Measurements from ENCODE around the gene DIDO1. TPM values are rescaled to one million over a fixed set of nuclear protein-coding genes. Genes with fewer than 3 reads are reported as not detected.

The DIDO1 gene
- total RNA-seq, 1 experiment from 2014 or later, result 85.9 TPM

GRCh38 chr20:62969939-62970306 lies 43.6 kb upstream of the DIDO1 start:
- H3K79me2 ChIP-seq (ENCODE audit: insufficient read depth, low read length), result no peaks in the 10 kb centered on the region
- no peaks in the 10 kb centered on the region for H3K9me3 ChIP-seq (ENCODE audit: control insufficient read depth, low read depth, low read length)
- H3K18ac ChIP-seq (ENCODE audit: insufficient read length, low read depth, low read length), result no peak overlapping the region
- H4K8ac ChIP-seq (replicated peaks; ENCODE audit: insufficient read length, low read depth, low read length), result no peak overlapping the region
- no peak overlapping the region for H2BK20ac ChIP-seq (ENCODE audit: low read depth, low read length, poor library complexity, severe bottlenecking)
- no peak overlapping the region for H3T11ph ChIP-seq (ENCODE audit: low read length)
- Mint-ChIP-seq H3K27ac (no peak overlapping the region), H3K36me3 (ENCODE audit: insufficient read depth in 1 of 3, low read depth in 3 of 3) (peaks cover 0 to 4% (median 3%) of the 10 kb centered on the region in 3 experiments; a peak in 2 of 7 replicates), H3K4me3 (0 out of 5 replicates have a peak overlapping the region, but pooled peaks of 1 of the 2 experiments have one; percentile 32), H3K27me3 (ENCODE audit: low read depth) (peaks cover 39% of the 10 kb centered on the region), H3K4me1 (peaks cover 15 to 23% of the 10 kb centered on the region in 2 experiments), H3K9me3 (peaks cover 3% of the 10 kb centered on the region in 2 experiments; a peak in 2 of 5 replicates)
- H4K20me1 ChIP-seq (ENCODE audit: control insufficient read depth, insufficient read depth, insufficient read length), result no peaks in the 10 kb centered on the region
- H4K91ac ChIP-seq (ENCODE audit: insufficient read length, low read depth, low read length), result no peak overlapping the region
- no peak overlapping the region for H2BK5ac ChIP-seq (ENCODE audit: insufficient read length, low read length)
- peaks cover 7% of the 10 kb centered on the region; the same call in 1 of the 2 replicates for H3K27me3 ChIP-seq (ENCODE audit: insufficient read depth, low read length)
- WGBS (ENCODE audit: extremely low coverage, insufficient read length, low lambda C conversion rate), result no CpG with 5 or more reads among the region's 8 CpGs
- H3K4me2 ChIP-seq (ENCODE audit: insufficient read depth, insufficient read length, low read length), result no peak overlapping the region
- no peak overlapping the region for H2AK5ac ChIP-seq (ENCODE audit: insufficient read length, low read length)
- TF ChIP-seq CTCF (conservative IDR thresholded peaks at IDR 0.05), result no peak
- no peak overlapping the region for H2BK12ac ChIP-seq (ENCODE audit: insufficient read length, low read depth, low read length)
- H3K79me1 ChIP-seq (ENCODE audit: insufficient read depth, low read depth, low read length, poor library complexity, severe bottlenecking), result no peaks in the 10 kb centered on the region
- H2BK120ac ChIP-seq (ENCODE audit: low read depth, low read length, poor library complexity, severe bottlenecking), result no peak overlapping the region
- no peak overlapping the region for H2AFZ ChIP-seq (ENCODE audit: low read length)
- H3K27ac ChIP-seq (ENCODE audit: insufficient read length, low read depth, low read length), result no peak overlapping the region
- no peak overlapping the region for H3K23ac ChIP-seq (ENCODE audit: insufficient read length, low read depth, low read length)
- H3K23me2 ChIP-seq (ENCODE audit: insufficient read length, low read depth, low read length, poor library complexity, severe bottlenecking), result peaks cover 2% of the 10 kb centered on the region
- H3K4me1 ChIP-seq (ENCODE audit: insufficient read depth, low read length), result peaks cover 5% of the 10 kb centered on the region
- no peak overlapping the region for H3K56ac ChIP-seq (ENCODE audit: insufficient read length, low read depth, low read length)
- H2BK15ac ChIP-seq (ENCODE audit: low read depth, low read length), result no peak overlapping the region
- no peak overlapping the region for H4K5ac ChIP-seq (ENCODE audit: insufficient read length, low read depth, low read length)
- no peak overlapping the region for H3K14ac ChIP-seq (ENCODE audit: insufficient read depth, low read length)
- no peak overlapping the region for H3K9ac ChIP-seq (ENCODE audit: extremely low read depth, insufficient read length, low read length)
- DNase-seq, result no peak
- no peak overlapping the region for H3K4ac ChIP-seq (ENCODE audit: low read depth, low read length)
